ENCODE results near the gene IFT88. TPM values are rescaled to one million over a fixed set of nuclear protein-coding genes. Genes with fewer than 3 reads are reported as not detected.

IFT88 gene
- total RNA-seq, 1 experiment from 2014 or later: 5.2 TPM

- no peak overlapping the region for H3T11ph ChIP-seq (ENCODE audit: low read length)
- no peak overlapping the region for H3K23ac ChIP-seq (ENCODE audit: insufficient read length, low read depth, low read length)
- H3K27ac ChIP-seq (ENCODE audit: insufficient read length, low read depth, low read length): no peak overlapping the region
- H4K8ac ChIP-seq (replicated peaks; ENCODE audit: insufficient read length, low read depth, low read length): no peak overlapping the region
- peaks cover 28% of the 10 kb centered on the region in 2 experiments for H3K4me1 Mint-ChIP-seq
- no peak overlapping the region for H2BK5ac ChIP-seq (ENCODE audit: insufficient read length, low read length)
- peaks cover 0 to 2% of the 10 kb centered on the region in 2 experiments; a peak in 1 of 5 replicates for H3K9me3 Mint-ChIP-seq
- no peak overlapping the region for H2BK120ac ChIP-seq (ENCODE audit: low read depth, low read length, poor library complexity, severe bottlenecking)
- H3K18ac ChIP-seq (ENCODE audit: insufficient read length, low read depth, low read length): no peak overlapping the region
- TF ChIP-seq CTCF (conservative IDR thresholded peaks at IDR 0.05): no peak
- H3K36me3 Mint-ChIP-seq (ENCODE audit: insufficient read depth in 1 of 3, low read depth in 3 of 3): no peaks in the 10 kb centered on the region
- H2BK20ac ChIP-seq (ENCODE audit: low read depth, low read length, poor library complexity, severe bottlenecking): no peak overlapping the region
- WGBS (ENCODE audit: extremely low coverage, insufficient read length, low lambda C conversion rate): no CpG with 5 or more reads among the region's 15 CpGs
- H3K14ac ChIP-seq (ENCODE audit: insufficient read depth, low read length): no peak overlapping the region
- H3K79me1 ChIP-seq (ENCODE audit: insufficient read depth, low read depth, low read length, poor library complexity, severe bottlenecking): no peaks in the 10 kb centered on the region
- no peak overlapping the region for H3K4me2 ChIP-seq (ENCODE audit: insufficient read depth, insufficient read length, low read length)
- H3K23me2 ChIP-seq (ENCODE audit: insufficient read length, low read depth, low read length, poor library complexity, severe bottlenecking): no peaks in the 10 kb centered on the region
- no peaks in the 10 kb centered on the region for H3K9me3 ChIP-seq (ENCODE audit: control insufficient read depth, low read depth, low read length)
- H2BK15ac ChIP-seq (ENCODE audit: low read depth, low read length): no peak overlapping the region
- no peaks in the 10 kb centered on the region for H3K4me1 ChIP-seq (ENCODE audit: insufficient read depth, low read length)
- DNase-seq: no peak
- no peak overlapping the region; a peak in 2 of 5 replicates for H3K4me3 Mint-ChIP-seq
- H4K5ac ChIP-seq (ENCODE audit: insufficient read length, low read depth, low read length): no peak overlapping the region
- no peak overlapping the region for H3K9ac ChIP-seq (ENCODE audit: extremely low read depth, insufficient read length, low read length)
- no peak overlapping the region for H2AK5ac ChIP-seq (ENCODE audit: insufficient read length, low read length)
- peaks cover 33% of the 10 kb centered on the region for H3K27me3 Mint-ChIP-seq (ENCODE audit: low read depth)
- H3K27ac Mint-ChIP-seq: peak overlapping the region in 1 of 3 experiments; percentile 79; a peak in 1 of 7 replicates
- no peaks in the 10 kb centered on the region for H3K79me2 ChIP-seq (ENCODE audit: insufficient read depth, low read length)
- no peak overlapping the region for H3K56ac ChIP-seq (ENCODE audit: insufficient read length, low read depth, low read length)
- H2BK12ac ChIP-seq (ENCODE audit: insufficient read length, low read depth, low read length): no peak overlapping the region
- no peak overlapping the region for H3K4ac ChIP-seq (ENCODE audit: low read depth, low read length)
- H4K20me1 ChIP-seq (ENCODE audit: control insufficient read depth, insufficient read depth, insufficient read length): no peaks in the 10 kb centered on the region
- H2AFZ ChIP-seq (ENCODE audit: low read length): no peak overlapping the region
- no peaks in the 10 kb centered on the region for H3K27me3 ChIP-seq (ENCODE audit: insufficient read depth, low read length)
- H4K91ac ChIP-seq (ENCODE audit: insufficient read length, low read depth, low read length): no peak overlapping the region
Observed at GRCh38 chr13:20716951-20717350, 150.0 kb downstream of the IFT88 start.

Data from H9 (cell line).